GM23338 (cell line): Measurements from ENCODE around the gene ACD. TPM values are rescaled to one million over a fixed set of nuclear protein-coding genes. Genes with fewer than 3 reads are reported as not detected.

ENCODE experiments used
- ATAC-seq: fragments of 200-7000 bp; cut with Tn5 transposase; 3 replicates; pipeline ENCODE4 v1.9.1; 2020
- DNase-seq: peaks from one replicate; pipeline ENCODE4 v3.0.0-alpha.2; 2015; ENCODE audit warnings: low spot score
- H2AFZ ChIP-seq: fragments of 200-600 bp; sonication (generic); 2 replicates; pipeline ENCODE4 v1.8.0; 2016; ENCODE audit warnings: antibody characterized with exemption, mild to moderate bottlenecking, moderate library complexity
- H3F3A ChIP-seq: fragments of 200-600 bp; sonication (generic); replicated peaks from 2 replicates; pipeline ENCODE4 v1.8.0; 2017; ENCODE audit warnings: antibody characterized with exemption, mixed run types, low read depth
- H3K27ac ChIP-seq: fragments of 200-600 bp; sonication (generic); 2 replicates; pipeline ENCODE4 v1.6.1; 2016; ENCODE audit warnings: low read depth
- H3K27me3 ChIP-seq: fragments of 200-600 bp; sonication (generic); 2 replicates; pipeline ENCODE4 v1.8.0; 2016; ENCODE audit warnings: mild to moderate bottlenecking, mixed run types, moderate library complexity; ENCODE audit not compliant: insufficient read depth
- H3K36me3 ChIP-seq: fragments of 200-600 bp; sonication (generic); 2 replicates; pipeline ENCODE4 v1.8.0; 2016; ENCODE audit warnings: mild to moderate bottlenecking; ENCODE audit not compliant: insufficient read depth
- H3K4me1 ChIP-seq: fragments of 200-600 bp; sonication (generic); 2 replicates; pipeline ENCODE4 v1.8.0; 2016; ENCODE audit warnings: mild to moderate bottlenecking, moderate library complexity; ENCODE audit not compliant: insufficient read depth
- H3K4me2 ChIP-seq: fragments of 200-600 bp; sonication (generic); 2 replicates; pipeline ENCODE4 v1.7.1; 2017; ENCODE audit warnings: mixed run types
- H3K4me3 ChIP-seq: fragments of 200-600 bp; sonication (generic); 2 replicates; pipeline ENCODE4 v1.6.1; 2016; ENCODE audit warnings: mixed run types
- H3K79me2 ChIP-seq: fragments of 200-600 bp; sonication (generic); replicated peaks from 2 replicates; pipeline ENCODE4 v1.8.0; 2017; ENCODE audit warnings: mild to moderate bottlenecking; ENCODE audit not compliant: insufficient read depth
- H3K9me2 ChIP-seq: fragments of 200-600 bp; sonication (generic); 2 replicates; pipeline ENCODE4 v1.8.0; 2017; ENCODE audit not compliant: insufficient read depth
- H4K20me1 ChIP-seq: fragments of 200-600 bp; sonication (generic); replicated peaks from 2 replicates; pipeline ENCODE4 v1.8.0; 2017; ENCODE audit warnings: mild to moderate bottlenecking; ENCODE audit not compliant: insufficient read depth
- H3K27ac Mint-ChIP-seq: 2 replicates; pipeline ENCODE4 v1.8.0; 2020; ENCODE audit warnings: inconsistent platforms, mild to moderate bottlenecking, moderate library complexity, mixed read lengths
- H3K27me3 Mint-ChIP-seq: 3 replicates; pipeline ENCODE4 v1.8.0; 2022; ENCODE audit warnings: low read depth, mild to moderate bottlenecking, moderate library complexity, mixed read lengths, inconsistent platforms; ENCODE audit not compliant: insufficient read depth, poor library complexity
- H3K36me3 Mint-ChIP-seq: 3 replicates; pipeline ENCODE4 v1.8.0; 2021; ENCODE audit warnings: low read depth, mild to moderate bottlenecking, inconsistent platforms, moderate library complexity, mixed read lengths
- H3K4me1 Mint-ChIP-seq: 3 replicates; pipeline ENCODE4 v1.8.0; 2020; ENCODE audit warnings: mild to moderate bottlenecking, inconsistent platforms, mixed read lengths
- H3K4me3 Mint-ChIP-seq: 3 replicates; pipeline ENCODE4 v1.8.0; 2021; ENCODE audit warnings: moderate library complexity, mild to moderate bottlenecking, inconsistent platforms, mixed read lengths
- H3K9me3 Mint-ChIP-seq: 3 replicates; pipeline ENCODE4 v1.8.0; 2020; ENCODE audit warnings: moderate library complexity, mild to moderate bottlenecking, inconsistent platforms, mixed read lengths
- CREB1 ChIP-seq: fragments of 250-450 bp; sonication (Bioruptor Pico); IDR thresholded peaks from 2 replicates; pipeline ENCODE4 v1.5.0; 2020; ENCODE audit warnings: low read depth, mild to moderate bottlenecking, moderate library complexity
- CTCF ChIP-seq, 2 experiments: fragments of 200-600 bp in 1 of 2; sonication (generic) in 1 of 2; conservative IDR thresholded peaks; 2 replicates each; pipeline versions ENCODE4 v1.5.1 to v1.6.1; 2016 to 2017; ENCODE audit warnings: antibody characterized with exemption in 2 of 2, low read depth in 2 of 2, mild to moderate bottlenecking in 2 of 2, moderate library complexity in 1 of 2
- ETS1 ChIP-seq: IDR thresholded peaks from 2 replicates; pipeline ENCODE4 v1.6.1; 2016; ENCODE audit warnings: antibody characterized with exemption
- EZH2 ChIP-seq: fragments of 200-600 bp; sonication (generic); IDR thresholded peaks from one replicate; pipeline ENCODE4 v1.8.0; 2017; ENCODE audit warnings: antibody characterized with exemption, mild to moderate bottlenecking, low read depth; ENCODE audit not compliant: unreplicated experiment
- EZH2phosphoT487 ChIP-seq: fragments of 200-600 bp; sonication (generic); IDR thresholded peaks from one replicate; pipeline ENCODE4 v1.8.1; 2018; ENCODE audit warnings: antibody characterized with exemption; ENCODE audit not compliant: unreplicated experiment
- JUNB ChIP-seq: IDR thresholded peaks from one replicate; pipeline ENCODE4 v1.6.1; 2016; ENCODE audit warnings: antibody characterized with exemption; ENCODE audit not compliant: unreplicated experiment
- NANOG ChIP-seq: IDR thresholded peaks from 2 replicates; pipeline ENCODE4 v1.6.1; 2016; ENCODE audit warnings: antibody characterized with exemption, borderline replicate concordance
- POLR2AphosphoS5 ChIP-seq: IDR thresholded peaks from 2 replicates; pipeline ENCODE4 v1.6.1; 2016; ENCODE audit warnings: antibody characterized with exemption, low read depth
- REST ChIP-seq: IDR thresholded peaks from one replicate; pipeline ENCODE4 v1.6.1; 2018; ENCODE audit warnings: antibody characterized with exemption; ENCODE audit not compliant: unreplicated experiment
- STAT1 ChIP-seq: IDR thresholded peaks from one replicate; pipeline ENCODE4 v1.6.1; 2016; ENCODE audit warnings: antibody characterized with exemption; ENCODE audit not compliant: unreplicated experiment
- ZNF114 ChIP-seq: fragments of 250-450 bp; sonication (Bioruptor Pico); IDR thresholded peaks from 2 replicates; pipeline ENCODE4 v1.5.0; 2020; ENCODE audit warnings: mild to moderate bottlenecking, moderate library complexity
- ZNF331 ChIP-seq: fragments of 250-450 bp; sonication (Bioruptor Pico); IDR thresholded peaks from 2 replicates; pipeline ENCODE4 v1.5.0; 2020; ENCODE audit warnings: low read depth, mild to moderate bottlenecking, moderate library complexity
- ZNF462 ChIP-seq: fragments of 250-450 bp; sonication (Bioruptor Pico); IDR thresholded peaks from 2 replicates; pipeline ENCODE4 v1.5.0; 2020; ENCODE audit warnings: mild to moderate bottlenecking, moderate library complexity
- polyA plus RNA-seq: library from polyadenylated mRNA; unstranded; fragments of >200 nt; fragmentation: Nextera tagmentation; extraction: Ambion mirVana; gene quantifications from 2 replicates; pipeline ENCODE4 v1.2.1, GENCODE V29; 2016
- total RNA-seq: library from RNA; depleted of rRNA; stranded (reverse); fragments of >200 nt; shearing (Covaris generic); gene quantifications from 2 replicates; pipeline ENCODE4 v1.2.3, GENCODE V29; 2014

The ACD gene
- total and polyA plus RNA-seq, 2 experiments from 2014 or later, result 38.7 to 51.7 TPM

- Mint-ChIP-seq H3K9me3 (no peaks in the 10 kb centered on the region), H3K36me3 (peaks cover 4% of the 10 kb centered on the region; the same call in 1 of the 3 replicates), H3K4me1 (peaks cover 11% of the 10 kb centered on the region), H3K27me3 (peaks cover 74% of the 10 kb centered on the region), H3K4me3 (peak overlapping the region; percentile 55; the same call in 2 of the 3 replicates), H3K27ac (no peak overlapping the region)
- H3K4me1 ChIP-seq, result no peaks in the 10 kb centered on the region; the same call in 1 of the 2 replicates
- H4K20me1 ChIP-seq, result no peaks in the 10 kb centered on the region; the same call in 1 of the 2 replicates
- no peak overlapping the region; the same call in 1 of the 2 replicates for H2AFZ ChIP-seq
- H3K79me2 ChIP-seq, result no peaks in the 10 kb centered on the region
- H3F3A ChIP-seq, result peaks cover 7% of the 10 kb centered on the region; the same call in 1 of the 2 replicates
- H3K36me3 ChIP-seq, result no peaks in the 10 kb centered on the region
- no peak for TF ChIP-seq POLR2AphosphoS5
- no peak for TF ChIP-seq JUNB
- TF ChIP-seq REST, result no peak
- no peak for TF ChIP-seq STAT1
- TF ChIP-seq EZH2, result no peak
- no peak for TF ChIP-seq NANOG
- no peak for TF ChIP-seq ZNF114
- no peak for TF ChIP-seq EZH2phosphoT487
- no peak for TF ChIP-seq CTCF (conservative IDR thresholded peaks at IDR 0.05; ENCODE audit: low read depth in 2 of 2)
- TF ChIP-seq ETS1, result no peak
- TF ChIP-seq CREB1 (CRISPR knock-in tag), result no peak
- no peak for TF ChIP-seq ZNF331 (CRISPR knock-in tag)
- no peak for TF ChIP-seq ZNF462
- ATAC-seq (peak; percentile 13), DNase-seq (peak; percentile 75)
- peaks cover 75% of the 10 kb centered on the region for H3K27me3 ChIP-seq
- no peaks in the 10 kb centered on the region for H3K9me2 ChIP-seq
- H3K27ac ChIP-seq, result no peak overlapping the region
- H3K4me2 ChIP-seq, result peak overlapping the region; percentile 78
- H3K4me3 ChIP-seq, result peak overlapping the region; percentile 46
Measured at GRCh38 chr16:67648088-67648763, 11.8 kb downstream of the ACD start.
